H9 (cell line): ENCODE data around the gene KCNE1. TPM values are rescaled to one million over a fixed set of nuclear protein-coding genes. Genes with fewer than 3 reads are reported as not detected.

Experiments used
- DNase-seq: peaks from one replicate; pipeline ENCODE4 v3.0.0-alpha.2; 2017
- H2AFZ ChIP-seq: one replicate; pipeline ENCODE4 v1.6.1; 2013; ENCODE audit warnings: mild to moderate bottlenecking, low read length, control low read depth, moderate library complexity
- H2AK5ac ChIP-seq: 2 replicates; pipeline ENCODE4 v1.6.1; 2013; ENCODE audit warnings: low read length, control low read depth, mixed read lengths; ENCODE audit not compliant: insufficient read length
- H2BK120ac ChIP-seq: one replicate; pipeline ENCODE4 v1.6.1; 2013; ENCODE audit warnings: low read depth, mild to moderate bottlenecking, low read length, control low read depth, inconsistent platforms; ENCODE audit not compliant: poor library complexity, severe bottlenecking
- H2BK12ac ChIP-seq: 2 replicates; pipeline ENCODE4 v1.6.1; 2013; ENCODE audit warnings: low read length, control low read depth, mixed read lengths, low read depth; ENCODE audit not compliant: insufficient read length
- H2BK15ac ChIP-seq: 2 replicates; pipeline ENCODE4 v1.6.1; 2013; ENCODE audit warnings: low read depth, low read length, control low read depth
- H2BK20ac ChIP-seq: one replicate; pipeline ENCODE4 v1.6.1; 2013; ENCODE audit warnings: low read depth, mild to moderate bottlenecking, low read length, control low read depth, inconsistent platforms; ENCODE audit not compliant: poor library complexity, severe bottlenecking
- H2BK5ac ChIP-seq: 2 replicates; pipeline ENCODE4 v1.6.1; 2013; ENCODE audit warnings: low read length, control low read depth, mixed read lengths; ENCODE audit not compliant: insufficient read length
- H3K14ac ChIP-seq: 2 replicates; pipeline ENCODE4 v1.6.1; 2013; ENCODE audit warnings: low read length, control low read depth; ENCODE audit not compliant: insufficient read depth
- H3K18ac ChIP-seq: 2 replicates; pipeline ENCODE4 v1.6.1; 2013; ENCODE audit warnings: low read depth, mild to moderate bottlenecking, mixed read lengths, low read length, control low read depth; ENCODE audit not compliant: insufficient read length
- H3K23ac ChIP-seq: 2 replicates; pipeline ENCODE4 v1.6.1; 2013; ENCODE audit warnings: low read length, control low read depth, mixed read lengths, low read depth; ENCODE audit not compliant: insufficient read length
- H3K23me2 ChIP-seq: 2 replicates; pipeline ENCODE4 v1.6.1; 2013; ENCODE audit warnings: low read depth, mild to moderate bottlenecking, mixed read lengths, low read length, control low read depth; ENCODE audit not compliant: insufficient read length, poor library complexity, severe bottlenecking
- H3K27ac ChIP-seq: 2 replicates; pipeline ENCODE4 v1.5.1; 2013; ENCODE audit warnings: low read length, control low read depth, mixed read lengths, low read depth; ENCODE audit not compliant: insufficient read length
- H3K27me3 ChIP-seq: 2 replicates; pipeline ENCODE4 v1.6.1; 2013; ENCODE audit warnings: low read length, control low read depth, inconsistent platforms; ENCODE audit not compliant: insufficient read depth
- H3K4ac ChIP-seq: 2 replicates; pipeline ENCODE4 v1.6.1; 2013; ENCODE audit warnings: low read depth, mild to moderate bottlenecking, control low read depth, inconsistent platforms, low read length, moderate library complexity
- H3K4me1 ChIP-seq: 2 replicates; pipeline ENCODE4 v1.6.1; 2013; ENCODE audit warnings: low read length, control low read depth, inconsistent platforms; ENCODE audit not compliant: insufficient read depth
- H3K4me2 ChIP-seq: 2 replicates; pipeline ENCODE4 v1.6.1; 2013; ENCODE audit warnings: low read length, control low read depth, mixed read lengths; ENCODE audit not compliant: insufficient read length, insufficient read depth
- H3K56ac ChIP-seq: 2 replicates; pipeline ENCODE4 v1.6.1; 2013; ENCODE audit warnings: low read depth, mild to moderate bottlenecking, mixed read lengths, low read length, control low read depth; ENCODE audit not compliant: insufficient read length
- H3K79me1 ChIP-seq: 2 replicates; pipeline ENCODE4 v1.6.1; 2013; ENCODE audit warnings: low read depth, mild to moderate bottlenecking, moderate library complexity, low read length, control low read depth, inconsistent platforms; ENCODE audit not compliant: insufficient read depth, poor library complexity, severe bottlenecking
- H3K79me2 ChIP-seq: 2 replicates; pipeline ENCODE4 v1.6.1; 2013; ENCODE audit warnings: low read length, control low read depth, inconsistent platforms; ENCODE audit not compliant: insufficient read depth
- H3K9ac ChIP-seq: 2 replicates; pipeline ENCODE4 v1.6.1; 2013; ENCODE audit warnings: low read length, control low read depth, mixed read lengths; ENCODE audit not compliant: insufficient read length; ENCODE audit errors: extremely low read depth
- H3K9me3 ChIP-seq: one replicate; pipeline ENCODE4 v1.6.1; 2013; ENCODE audit warnings: low read depth, low read length, inconsistent platforms; ENCODE audit not compliant: control insufficient read depth
- H3T11ph ChIP-seq: one replicate; pipeline ENCODE4 v1.6.1; 2013; ENCODE audit warnings: mild to moderate bottlenecking, low read length, control low read depth, inconsistent platforms
- H4K20me1 ChIP-seq: one replicate; pipeline ENCODE4 v1.6.1; 2013; ENCODE audit not compliant: control insufficient read depth, insufficient read length, insufficient read depth
- H4K5ac ChIP-seq: 2 replicates; pipeline ENCODE4 v1.6.1; 2013; ENCODE audit warnings: low read depth, mild to moderate bottlenecking, mixed read lengths, low read length, control low read depth; ENCODE audit not compliant: insufficient read length
- H4K8ac ChIP-seq: replicated peaks from 2 replicates; pipeline ENCODE4 v1.6.1; 2013; ENCODE audit warnings: low read length, control low read depth, mixed read lengths, low read depth; ENCODE audit not compliant: insufficient read length
- H4K91ac ChIP-seq: 2 replicates; pipeline ENCODE4 v1.6.1; 2013; ENCODE audit warnings: low read depth, mild to moderate bottlenecking, moderate library complexity, mixed read lengths, low read length, control low read depth; ENCODE audit not compliant: insufficient read length
- H3K27ac Mint-ChIP-seq, 3 experiments: 2 replicates in 2 of 3; 3 replicates in 1 of 3; pipeline ENCODE4 v1.8.0; 2020 to 2021; ENCODE audit warnings: mixed read lengths in 3 of 3, mild to moderate bottlenecking in 1 of 3, moderate library complexity in 1 of 3
- H3K27me3 Mint-ChIP-seq: 2 replicates; pipeline ENCODE4 v1.8.0; 2021; ENCODE audit warnings: low read depth, mild to moderate bottlenecking, moderate library complexity, mixed read lengths
- H3K36me3 Mint-ChIP-seq, 3 experiments: 2 replicates in 2 of 3; 3 replicates in 1 of 3; pipeline ENCODE4 v1.8.0; 2020 to 2021; ENCODE audit warnings: low read depth in 3 of 3, mixed read lengths in 3 of 3; ENCODE audit not compliant: insufficient read depth in 1 of 3
- H3K4me1 Mint-ChIP-seq, 2 experiments: 2 replicates each; pipeline ENCODE4 v1.8.0; 2020; ENCODE audit warnings: mixed read lengths in 2 of 2
- H3K4me3 Mint-ChIP-seq, 2 experiments: 2 replicates in 1 of 2; 3 replicates in 1 of 2; pipeline ENCODE4 v1.8.0; 2020 to 2021; ENCODE audit warnings: mild to moderate bottlenecking in 2 of 2, mixed read lengths in 2 of 2, moderate library complexity in 1 of 2
- H3K9me3 Mint-ChIP-seq, 2 experiments: 2 replicates in 1 of 2; 3 replicates in 1 of 2; pipeline ENCODE4 v1.8.0; 2020; ENCODE audit warnings: mild to moderate bottlenecking in 2 of 2, mixed read lengths in 2 of 2, moderate library complexity in 1 of 2
- WGBS: extraction: QIAGEN DNeasy Blood & Tissue Kit; methylation state at CpG from one replicate; pipeline ENCODE4 v1.1.7; 2013; ENCODE audit warnings: missing lambda C conversion rate, low lambda C conversion rate, mixed read lengths; ENCODE audit not compliant: insufficient read length; ENCODE audit errors: extremely low coverage; 5-methylcytosine and 5-hydroxymethylcytosine counted together
- total RNA-seq: library from RNA; stranded (reverse); gene quantifications from 2 replicates; pipeline ENCODE4 v1.2.1, GENCODE V29; 2021
- TF ChIP-seq, protein P1 (sequence below): fragments of 200-600 bp; sonication (generic); conservative IDR thresholded peaks from 3 replicates; pipeline ENCODE4 v1.8.0; 2021; ENCODE audit warnings: antibody characterized with exemption, mild to moderate bottlenecking

Gene KCNE1
- total RNA-seq, 1 experiment from 2014 or later = 0.28 TPM

DNA sequence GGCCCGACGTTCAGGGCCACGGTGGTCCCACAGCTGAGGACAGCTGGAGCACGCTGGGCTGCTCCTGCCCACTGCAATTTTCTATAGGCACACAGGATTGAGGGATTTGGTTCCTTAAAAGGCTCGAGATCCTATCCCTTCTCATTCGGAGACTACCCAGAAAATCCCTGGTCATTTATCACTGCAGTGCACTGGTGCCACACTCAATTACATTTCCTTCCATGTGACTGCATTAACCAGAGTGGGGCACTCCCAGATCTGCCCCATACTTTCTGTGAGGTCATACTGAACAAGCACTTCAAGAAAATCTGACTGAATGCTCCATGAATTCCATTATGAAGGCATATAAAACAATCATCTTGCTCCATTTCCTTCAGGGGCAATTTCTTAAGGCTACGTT is 49.8 kb upstream of the KCNE1 start:
- H3K9ac ChIP-seq = no peak overlapping the region
- no peak overlapping the region for H4K8ac ChIP-seq
- H3K27me3 ChIP-seq = no peaks in the 10 kb centered on the region; the same call in 1 of the 2 replicates
- H3K4ac ChIP-seq = no peak overlapping the region
- H2AK5ac ChIP-seq = no peak overlapping the region
- Mint-ChIP-seq H3K9me3 (no peaks in the 10 kb centered on the region), H3K27me3 (no peaks in the 10 kb centered on the region; the same call in 1 of the 2 replicates), H3K4me3 (no peak overlapping the region), H3K27ac (0 out of 7 replicates have a peak overlapping the region, but pooled peaks of 1 of the 3 experiments have one; percentile 55), H3K36me3 (no peaks in the 10 kb centered on the region), H3K4me1 (peaks cover 5 to 8% of the 10 kb centered on the region in 2 experiments; a peak in 3 of 4 replicates)
- H4K5ac ChIP-seq = no peak overlapping the region
- H3K18ac ChIP-seq = no peak overlapping the region
- H3K23me2 ChIP-seq = no peaks in the 10 kb centered on the region
- TF ChIP-seq, protein P1, sequence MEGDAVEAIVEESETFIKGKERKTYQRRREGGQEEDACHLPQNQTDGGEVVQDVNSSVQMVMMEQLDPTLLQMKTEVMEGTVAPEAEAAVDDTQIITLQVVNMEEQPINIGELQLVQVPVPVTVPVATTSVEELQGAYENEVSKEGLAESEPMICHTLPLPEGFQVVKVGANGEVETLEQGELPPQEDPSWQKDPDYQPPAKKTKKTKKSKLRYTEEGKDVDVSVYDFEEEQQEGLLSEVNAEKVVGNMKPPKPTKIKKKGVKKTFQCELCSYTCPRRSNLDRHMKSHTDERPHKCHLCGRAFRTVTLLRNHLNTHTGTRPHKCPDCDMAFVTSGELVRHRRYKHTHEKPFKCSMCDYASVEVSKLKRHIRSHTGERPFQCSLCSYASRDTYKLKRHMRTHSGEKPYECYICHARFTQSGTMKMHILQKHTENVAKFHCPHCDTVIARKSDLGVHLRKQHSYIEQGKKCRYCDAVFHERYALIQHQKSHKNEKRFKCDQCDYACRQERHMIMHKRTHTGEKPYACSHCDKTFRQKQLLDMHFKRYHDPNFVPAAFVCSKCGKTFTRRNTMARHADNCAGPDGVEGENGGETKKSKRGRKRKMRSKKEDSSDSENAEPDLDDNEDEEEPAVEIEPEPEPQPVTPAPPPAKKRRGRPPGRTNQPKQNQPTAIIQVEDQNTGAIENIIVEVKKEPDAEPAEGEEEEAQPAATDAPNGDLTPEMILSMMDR = no peak
- no peak overlapping the region for H3K14ac ChIP-seq
- no peak for DNase-seq
- no peaks in the 10 kb centered on the region for H4K20me1 ChIP-seq
- H3K4me1 ChIP-seq = no peaks in the 10 kb centered on the region
- H4K91ac ChIP-seq = no peak overlapping the region
- no peak overlapping the region for H2BK15ac ChIP-seq
- no peak overlapping the region for H2AFZ ChIP-seq
- no peak overlapping the region for H2BK20ac ChIP-seq
- no peak overlapping the region for H3K27ac ChIP-seq
- H2BK120ac ChIP-seq = no peak overlapping the region
- H3K79me2 ChIP-seq = no peaks in the 10 kb centered on the region
- no CpG with 5 or more reads among the region's 7 CpGs for WGBS
- H3K79me1 ChIP-seq = no peaks in the 10 kb centered on the region
- no peaks in the 10 kb centered on the region for H3K9me3 ChIP-seq
- no peak overlapping the region for H3K4me2 ChIP-seq
- no peak overlapping the region for H2BK12ac ChIP-seq
- H3K23ac ChIP-seq = no peak overlapping the region
- no peak overlapping the region for H3T11ph ChIP-seq
- no peak overlapping the region for H2BK5ac ChIP-seq
- H3K56ac ChIP-seq = no peak overlapping the region
